Endothelial cell of umbilical vein (primary cell): ENCODE measurements around the gene METTL24. TPM values are rescaled to one million over a fixed set of nuclear protein-coding genes. Genes with fewer than 3 reads are reported as not detected.

Experiments
- BruUV-seq: library from RNA; stranded (reverse); fragments of 400-500 nt; replicated peaks from 2 replicates; lab custom pipeline; 2021; lab: Mats Ljungman, UMichigan
- CTCF ChIA-PET: fragments of 300-600, 350-600 bp; sonication (Branson Sonifier 250); formaldehyde crosslinking; loops from one replicate; lab custom pipeline; 2021; ENCODE audit warnings: antibody characterized with exemption, inconsistent platforms; lab: Charles Lee
- POLR2A ChIA-PET: fragments of 300-600, 350-600 bp; sonication (Branson Sonifier 250); formaldehyde crosslinking; loops from one replicate; lab custom pipeline; 2021; ENCODE audit warnings: antibody characterized with exemption, inconsistent platforms; lab: Charles Lee
- DNase-seq: peaks from one replicate; pipeline ENCODE4 v3.0.0-alpha.2; 2011; ENCODE audit warnings: low read depth, low spot score
- FAIRE-seq: peaks from 2 replicates; lab custom pipeline; 2011; peaks lifted over from hg19 to GRCh38; lab: Jason Lieb, UNC
- H2AFZ ChIP-seq: 2 replicates; pipeline ENCODE4 v1.6.0; 2012; ENCODE audit warnings: low read depth, low read length, control low read depth, inconsistent platforms
- H3K27ac ChIP-seq: 2 replicates; pipeline ENCODE4 v1.5.1; 2011; ENCODE audit warnings: low read depth, mild to moderate bottlenecking, control low read depth, low read length, moderate library complexity; ENCODE audit not compliant: insufficient read depth
- H3K27me3 ChIP-seq, 2 experiments: 2 replicates each; pipeline versions ENCODE4 v1.6.0 to v1.6.1; 2011; ENCODE audit warnings: low read length in 2 of 2, mixed read lengths in 1 of 2; ENCODE audit not compliant: control insufficient read depth in 2 of 2, insufficient read depth in 2 of 2
- H3K36me3 ChIP-seq, 2 experiments: 2 replicates in 1 of 2; 3 replicates in 1 of 2; pipeline ENCODE4 v1.5.1; 2011; ENCODE audit warnings: low read length in 2 of 2, mild to moderate bottlenecking in 1 of 2, moderate library complexity in 1 of 2; ENCODE audit not compliant: control insufficient read depth in 2 of 2, insufficient read depth in 2 of 2; ENCODE audit errors: extremely low read depth in 1 of 2
- H3K4me1 ChIP-seq: 3 replicates; pipeline ENCODE4 v1.5.1; 2011; ENCODE audit warnings: mild to moderate bottlenecking, low read length; ENCODE audit not compliant: control insufficient read depth, insufficient read depth; ENCODE audit errors: extremely low read depth
- H3K4me2 ChIP-seq: 2 replicates; pipeline ENCODE4 v1.6.1; 2011; ENCODE audit warnings: low read length, control low read depth, mixed read lengths; ENCODE audit not compliant: insufficient read depth
- H3K4me3 ChIP-seq, 3 experiments: fragments of 200-600 bp in 1 of 3; sonication (generic), shearing (Covaris generic) in 1 of 3; replicated peaks in 1 of 3; 2 replicates each; pipeline ENCODE4 v1.5.1; 2011 to 2016; ENCODE audit warnings: control low read depth in 3 of 3, low read length in 3 of 3, mild to moderate bottlenecking in 2 of 3, inconsistent platforms in 1 of 3, low read depth in 1 of 3, moderate library complexity in 1 of 3; ENCODE audit not compliant: insufficient read depth in 1 of 3
- H3K79me2 ChIP-seq: 2 replicates; pipeline ENCODE4 v1.6.0; 2012; ENCODE audit warnings: low read length, inconsistent platforms; ENCODE audit not compliant: control insufficient read depth, insufficient read depth
- H3K9ac ChIP-seq: replicated peaks from 2 replicates; pipeline ENCODE3; 2011; ENCODE audit warnings: low read length, control low read depth; ENCODE audit not compliant: insufficient read depth; ENCODE audit errors: extremely low read depth
- H3K9me1 ChIP-seq: replicated peaks from 3 replicates; pipeline ENCODE4 v1.6.0; 2011; ENCODE audit warnings: mild to moderate bottlenecking, low read length; ENCODE audit not compliant: control insufficient read depth, insufficient read depth; ENCODE audit errors: extremely low read depth
- H3K9me3 ChIP-seq: replicated peaks from 2 replicates; pipeline ENCODE4 v1.5.1; 2012; ENCODE audit warnings: low read length, inconsistent platforms; ENCODE audit not compliant: control insufficient read depth, insufficient read depth
- H4K20me1 ChIP-seq: replicated peaks from 2 replicates; pipeline ENCODE3; 2011; ENCODE audit warnings: mild to moderate bottlenecking, low read length; ENCODE audit not compliant: control insufficient read depth, insufficient read depth; ENCODE audit errors: extremely low read depth
- EZH2 ChIP-seq: IDR thresholded peaks from 2 replicates; pipeline ENCODE4 v1.6.1; 2012; ENCODE audit warnings: borderline replicate concordance, low read depth, mild to moderate bottlenecking, moderate library complexity, low read length, inconsistent platforms; ENCODE audit not compliant: severe bottlenecking
- FOS ChIP-seq: IDR thresholded peaks from 2 replicates; pipeline ENCODE4 v1.6.1; 2011; ENCODE audit warnings: mild to moderate bottlenecking, low read length, moderate library complexity, borderline replicate concordance; ENCODE audit not compliant: insufficient read depth
- GATA2 ChIP-seq: IDR thresholded peaks from 2 replicates; pipeline ENCODE4 v1.7.0; 2011; ENCODE audit warnings: low read depth, mild to moderate bottlenecking, moderate library complexity, mixed read lengths, low read length; ENCODE audit not compliant: insufficient read length, insufficient read depth
- JUN ChIP-seq: IDR thresholded peaks from 2 replicates; pipeline ENCODE4 v1.6.1; 2011; ENCODE audit warnings: borderline replicate concordance, low read depth; ENCODE audit not compliant: insufficient read length, insufficient read depth
- MYC ChIP-seq: IDR thresholded peaks from one replicate; pipeline ENCODE4 v1.6.1; 2011; ENCODE audit warnings: mild to moderate bottlenecking, low read depth, low read length
- POLR2A ChIP-seq: IDR thresholded peaks from 2 replicates; pipeline ENCODE4 v1.6.1; 2012; ENCODE audit warnings: low read depth, mild to moderate bottlenecking, control low read depth, low read length
- POLR2AphosphoS5 ChIP-seq: IDR thresholded peaks from 2 replicates; pipeline ENCODE4 v1.6.1; 2012; ENCODE audit warnings: low read depth, mild to moderate bottlenecking, control low read depth, low read length, moderate library complexity; ENCODE audit not compliant: insufficient read depth
- dilution Hi-C: fragments of 300-500 bp; cut with MboI; formaldehyde crosslinking; loops from one replicate; pipeline ENCODE4 v1.15.0; 2019; ENCODE audit warnings: low sequenced_read_pairs; ENCODE audit not compliant: extremely low pct_ligation_motif_present
- intact Hi-C: fragments of 100-400 bp; cut with micrococcal nuclease; formaldehyde crosslinking; loops from one replicate; pipeline ENCODE4 v1.10.0; 2022
- polyA plus RNA-seq, 4 experiments: library from polyadenylated mRNA; depleted of rRNA in 3 of 4; stranded (reverse) in 3 of 4; unstranded in 1 of 4; fragments of >200 nt; gene quantifications; 2 replicates each; pipeline versions ENCODE4 v1.2.1 to v1.2.3, GENCODE V29; 2011 to 2012; ENCODE audit warnings: missing spikeins in 1 of 4
- total RNA-seq: library from RNA; stranded (reverse); gene quantifications from 2 replicates; pipeline ENCODE4 v1.2.3, GENCODE V29; 2021
- TF ChIP-seq, protein P1 (sequence below), 2 donors: IDR thresholded peaks; 1 replicate in 1 of 2; 2 replicates in 1 of 2; pipeline ENCODE4 v1.5.1; 2011; ENCODE audit warnings: low read length in 2 of 2, mild to moderate bottlenecking in 2 of 2, moderate library complexity in 2 of 2, control low read depth in 1 of 2, inconsistent platforms in 1 of 2, low read depth in 1 of 2; ENCODE audit not compliant: insufficient read depth in 1 of 2; ENCODE audit errors: extremely low read depth in 1 of 2
- TF ChIP-seq, protein P2 (sequence below): IDR thresholded peaks from 2 replicates; pipeline ENCODE4 v1.6.1; 2011; ENCODE audit not compliant: insufficient read depth, insufficient read length

The METTL24 gene
- total and polyA plus RNA-seq, 2 donors (not counting 3 experiments of a cell fraction or from before 2014, with no cell fraction given): not detected

DNA sequence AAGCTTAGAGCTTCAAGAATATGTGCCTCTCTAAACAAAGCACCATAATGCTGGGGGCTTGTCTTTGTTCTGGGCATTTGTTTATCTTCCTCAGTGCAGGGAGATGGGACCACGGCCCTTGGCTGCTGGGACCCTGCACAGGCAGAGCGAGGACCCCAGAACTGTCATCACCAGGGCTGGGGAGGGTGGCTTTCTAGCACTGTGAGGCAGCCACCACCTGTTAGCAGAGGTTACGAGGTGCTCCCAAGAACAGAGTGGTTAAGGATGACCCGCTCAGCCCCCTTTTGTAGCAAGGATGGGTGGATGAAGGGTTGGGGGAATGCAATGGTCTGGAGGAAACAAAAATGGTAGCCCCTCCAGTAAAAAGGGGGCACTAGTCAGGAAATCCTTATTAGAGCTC, 34.9 kb downstream of the METTL24 start:
- TF ChIP-seq POLR2AphosphoS5 (no peak), FOS (no peak)
- Histone ChIP-seq H3K4me1 (no peaks in the 10 kb centered on the region), H3K9me1 (no peaks in the 10 kb centered on the region), H3K27me3 (peaks cover 10 to 16% of the 10 kb centered on the region in 2 experiments), H3K4me2 (no peak overlapping the region), H4K20me1 (no peaks in the 10 kb centered on the region), H3K9ac (no peak overlapping the region), H2AFZ (no peak overlapping the region), H3K27ac (no peak overlapping the region), H3K36me3 (no peaks in the 10 kb centered on the region), H3K79me2 (no peaks in the 10 kb centered on the region), H3K4me3 (no peak overlapping the region), H3K9me3 (no peaks in the 10 kb centered on the region)
- FAIRE-seq (no peak), DNase-seq (no peak)
- POLR2A ChIA-PET: no interaction called here
- CTCF ChIA-PET: no interaction called here
- dilution Hi-C loops: no loop called here
- BruUV-seq: no TSS peak
- intact Hi-C loops: no loop called here

DNA sequence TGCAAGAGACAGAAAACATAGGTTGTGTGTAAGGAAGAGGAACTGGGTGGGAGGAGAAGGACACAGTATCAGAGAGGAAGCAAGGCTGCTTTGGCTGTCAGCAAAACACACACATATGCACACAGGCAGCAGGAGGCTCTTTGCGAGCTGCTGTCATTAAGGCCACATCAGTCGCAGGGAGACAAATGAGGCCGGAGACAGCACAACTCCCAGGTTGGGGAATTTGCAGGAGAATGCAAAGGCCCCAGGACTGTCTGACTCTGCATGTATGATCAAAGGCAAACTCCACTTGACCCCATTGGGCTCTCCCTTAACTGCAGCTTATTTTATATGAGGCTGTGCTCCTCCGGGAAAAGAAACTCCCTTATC, 35.3 kb downstream of the METTL24 start:
- dilution Hi-C loops (no loop called here), intact Hi-C loops (no loop called here)
- Histone ChIP-seq H4K20me1 (no peaks in the 10 kb centered on the region), H3K4me2 (no peak overlapping the region), H3K9ac (no peak overlapping the region), H3K9me3 (no peaks in the 10 kb centered on the region), H3K36me3 (no peaks in the 10 kb centered on the region), H3K4me1 (no peaks in the 10 kb centered on the region), H2AFZ (no peak overlapping the region), H3K9me1 (no peaks in the 10 kb centered on the region), H3K27ac (no peak overlapping the region), H3K79me2 (no peaks in the 10 kb centered on the region), H3K4me3 (no peak overlapping the region), H3K27me3 (peaks cover 7 to 12% of the 10 kb centered on the region in 2 experiments)
- TF ChIP-seq EZH2 (no peak), FOS (no peak), JUN (no peak), POLR2AphosphoS5 (no peak), GATA2 (no peak), MYC (no peak), POLR2A (no peak)
- TF ChIP-seq, protein P1, sequence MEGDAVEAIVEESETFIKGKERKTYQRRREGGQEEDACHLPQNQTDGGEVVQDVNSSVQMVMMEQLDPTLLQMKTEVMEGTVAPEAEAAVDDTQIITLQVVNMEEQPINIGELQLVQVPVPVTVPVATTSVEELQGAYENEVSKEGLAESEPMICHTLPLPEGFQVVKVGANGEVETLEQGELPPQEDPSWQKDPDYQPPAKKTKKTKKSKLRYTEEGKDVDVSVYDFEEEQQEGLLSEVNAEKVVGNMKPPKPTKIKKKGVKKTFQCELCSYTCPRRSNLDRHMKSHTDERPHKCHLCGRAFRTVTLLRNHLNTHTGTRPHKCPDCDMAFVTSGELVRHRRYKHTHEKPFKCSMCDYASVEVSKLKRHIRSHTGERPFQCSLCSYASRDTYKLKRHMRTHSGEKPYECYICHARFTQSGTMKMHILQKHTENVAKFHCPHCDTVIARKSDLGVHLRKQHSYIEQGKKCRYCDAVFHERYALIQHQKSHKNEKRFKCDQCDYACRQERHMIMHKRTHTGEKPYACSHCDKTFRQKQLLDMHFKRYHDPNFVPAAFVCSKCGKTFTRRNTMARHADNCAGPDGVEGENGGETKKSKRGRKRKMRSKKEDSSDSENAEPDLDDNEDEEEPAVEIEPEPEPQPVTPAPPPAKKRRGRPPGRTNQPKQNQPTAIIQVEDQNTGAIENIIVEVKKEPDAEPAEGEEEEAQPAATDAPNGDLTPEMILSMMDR (IDR thresholded peaks at IDR 0.05; ENCODE audit: extremely low read depth in 1 of 2, insufficient read depth in 1 of 2, low read depth in 1 of 2, low read length in 2 of 2): no peak
- TF ChIP-seq, protein P2, sequence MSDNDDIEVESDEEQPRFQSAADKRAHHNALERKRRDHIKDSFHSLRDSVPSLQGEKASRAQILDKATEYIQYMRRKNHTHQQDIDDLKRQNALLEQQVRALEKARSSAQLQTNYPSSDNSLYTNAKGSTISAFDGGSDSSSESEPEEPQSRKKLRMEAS: no peak
- ChIA-PET CTCF (no interaction called here), POLR2A (no interaction called here)
- no peak for FAIRE-seq
- BruUV-seq: no TSS peak
- DNase-seq: no peak
